Medulla oblongata (tissue), 1 donor: ENCODE results near the gene CTSC.

Experiments
- DNase-seq: peaks from one replicate; pipeline ENCODE4 v3.0.0-alpha.2; 2015; ENCODE audit errors: extremely low spot score

Gene CTSC

GRCh38 chr11:88317536-88317935, 20.0 kb downstream of the CTSC start:
- DNase-seq = no peak

DNA sequence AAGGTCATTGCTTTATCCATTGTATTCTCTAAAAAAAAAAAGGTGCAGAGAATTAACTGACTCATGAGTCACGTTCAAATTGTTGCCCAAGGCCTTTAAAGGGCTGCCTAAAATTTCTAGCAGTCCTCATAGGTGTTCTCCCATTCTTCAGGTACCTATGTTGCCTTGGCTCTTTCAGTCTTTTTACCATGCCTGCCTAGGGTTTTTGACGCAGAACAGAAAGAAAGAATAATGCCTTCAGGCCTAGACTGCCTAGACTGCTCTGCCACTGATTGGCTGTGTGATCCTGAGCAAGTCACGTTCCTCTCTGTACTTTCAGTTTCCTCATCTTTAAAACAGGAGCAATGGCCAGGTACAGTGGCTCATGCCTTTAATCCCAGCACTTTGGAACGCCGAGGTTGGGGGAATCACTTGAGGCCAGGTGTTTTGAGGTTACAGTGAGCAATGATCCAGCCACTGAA, 21.5 kb downstream of the CTSC start:
- no peak for DNase-seq

DNA sequence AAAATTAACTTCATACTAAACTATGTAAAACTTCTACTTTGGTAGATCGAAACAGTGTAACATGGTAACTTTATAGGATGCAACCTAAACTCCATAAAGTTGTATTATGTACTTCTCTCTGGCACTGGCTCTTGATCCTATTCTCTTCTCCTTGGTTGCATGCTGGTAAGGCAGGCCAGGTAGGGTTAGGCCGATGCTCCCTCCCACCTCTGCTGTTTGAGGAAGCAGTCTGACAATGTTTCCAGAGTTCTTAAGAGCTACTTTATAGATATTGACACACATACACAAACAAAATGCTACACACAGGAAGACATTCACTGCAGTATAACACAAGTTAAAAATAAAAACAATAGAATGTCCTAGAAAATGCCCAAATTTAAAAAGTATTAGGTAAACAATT, 22.5 kb downstream of the CTSC start:
- DNase-seq = no peak

DNA sequence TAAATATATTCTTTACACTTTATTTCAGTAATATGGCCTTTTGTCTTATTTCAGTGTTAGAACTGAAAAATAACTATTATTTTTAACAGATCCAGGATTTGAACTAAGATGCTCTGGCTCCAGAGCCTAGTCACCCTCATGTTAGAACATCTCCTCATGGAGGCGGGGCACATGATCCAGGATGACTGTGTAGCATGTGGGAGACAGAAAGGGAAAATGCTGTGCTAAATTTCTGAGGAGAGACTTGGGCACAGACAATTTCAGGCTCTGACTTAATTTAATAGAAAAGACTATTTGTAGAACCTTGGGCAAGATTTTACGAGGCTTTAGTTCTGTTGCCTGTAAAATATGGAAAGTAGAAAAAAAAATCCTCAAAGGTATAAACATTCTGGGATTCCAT, 24.1 kb downstream of the CTSC start:
- no peak for DNase-seq

GRCh38 chr11:88312628-88313027, 24.9 kb downstream of the CTSC start:
- DNase-seq = no peak

- DNase-seq = no peak
Measured at GRCh38 chr11:88310246-88310645, 27.3 kb downstream of the CTSC start.

DNA sequence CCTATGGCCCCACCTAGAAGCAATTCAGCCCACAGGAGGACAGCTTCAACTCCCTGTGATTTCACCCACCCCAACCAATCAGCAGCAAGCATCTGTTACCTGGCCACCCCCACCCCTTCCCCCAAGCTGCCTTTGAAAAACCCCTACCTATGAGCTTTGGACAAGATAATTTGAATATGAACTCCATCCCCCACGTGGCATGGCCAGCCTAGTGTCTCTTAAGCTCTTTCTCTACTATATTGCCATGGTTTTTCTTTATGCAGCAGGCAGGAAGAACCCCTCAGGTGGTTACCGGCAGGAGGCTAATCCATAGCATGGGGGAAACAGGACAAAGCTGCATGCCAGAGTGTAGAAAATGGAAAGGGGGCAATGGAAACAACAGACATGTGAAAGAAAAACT, 29.0 kb downstream of the CTSC start:
- DNase-seq = no peak

- no peak for DNase-seq
Measured at GRCh38 chr11:88307749-88308425, 29.6 kb downstream of the CTSC start.

DNA sequence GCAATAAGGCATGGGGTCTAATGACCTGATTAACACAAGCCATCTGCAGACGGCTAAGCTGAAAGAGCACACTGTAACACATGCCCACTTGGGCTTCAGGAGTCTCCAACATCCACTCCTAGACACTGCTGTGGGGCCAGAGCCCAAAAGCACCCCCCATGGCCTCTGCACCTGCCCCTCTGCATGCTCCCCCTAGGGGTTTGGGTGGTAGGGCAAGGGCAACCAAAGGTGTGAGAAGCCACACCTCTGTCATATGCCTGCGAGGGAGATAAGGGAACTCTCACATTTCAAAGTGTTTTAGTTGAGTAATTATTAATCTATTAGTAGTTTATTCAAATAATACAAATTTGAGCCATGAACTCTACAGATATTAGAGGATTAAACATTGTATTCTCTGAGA, 30.8 kb downstream of the CTSC start:
- no peak for DNase-seq

- DNase-seq = no peak
Measured at GRCh38 chr11:88305430-88305829, 32.1 kb downstream of the CTSC start.

DNA sequence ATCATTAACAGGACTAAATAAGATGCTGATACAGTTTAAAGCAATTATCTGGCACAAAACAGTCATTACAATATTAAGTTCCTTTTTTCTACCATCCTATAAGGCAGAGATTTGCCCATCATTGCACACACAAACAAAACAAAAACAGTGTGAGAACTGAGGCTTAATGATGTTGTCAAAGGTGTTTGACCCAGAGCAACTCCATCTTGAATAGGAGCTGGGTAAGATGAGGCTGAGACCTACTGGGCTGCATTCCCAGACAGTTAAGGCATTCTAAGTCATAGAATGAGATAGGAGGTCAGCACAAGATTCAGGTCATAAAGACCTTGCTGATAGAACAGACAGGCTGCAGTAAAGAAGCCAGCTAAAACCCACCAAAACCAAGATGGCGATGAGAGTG, 33.2 kb downstream of the CTSC start:
- no peak for DNase-seq

GRCh38 chr11:88303037-88303436, 34.5 kb downstream of the CTSC start:
- no peak for DNase-seq

- DNase-seq = no peak
Measured at GRCh38 chr11:88301488-88302140, 35.9 kb downstream of the CTSC start.

DNA sequence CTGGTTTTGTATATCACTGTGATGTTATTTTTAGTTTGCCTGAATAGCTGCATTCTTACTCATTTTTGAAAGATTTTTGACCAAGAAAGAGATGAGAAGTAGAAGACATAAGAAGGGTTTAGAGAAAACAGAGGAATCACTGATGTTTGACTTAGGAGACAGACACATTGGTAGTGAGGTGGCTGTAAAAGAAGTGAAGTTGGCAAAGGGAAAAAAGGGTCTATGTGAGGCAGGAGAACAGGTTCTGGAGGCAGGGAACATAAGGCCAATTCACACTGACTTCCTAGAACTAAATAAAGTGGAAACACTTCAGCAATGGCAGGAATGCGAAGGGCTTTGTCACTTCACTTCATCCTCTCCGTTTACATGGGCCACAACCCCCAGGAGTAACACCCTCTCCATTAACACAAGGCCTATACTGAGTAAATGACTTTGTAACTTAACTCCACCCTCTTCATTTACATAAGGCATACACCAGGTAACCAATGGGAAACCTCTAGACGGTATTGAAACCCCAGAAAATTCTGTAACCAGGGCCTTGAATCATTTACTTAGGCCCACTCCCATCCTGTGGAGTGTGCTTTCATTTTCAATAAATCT, 36.5 kb downstream of the CTSC start:
- DNase-seq = no peak

GRCh38 chr11:88297863-88298262, 39.7 kb downstream of the CTSC start:
- no peak for DNase-seq

DNA sequence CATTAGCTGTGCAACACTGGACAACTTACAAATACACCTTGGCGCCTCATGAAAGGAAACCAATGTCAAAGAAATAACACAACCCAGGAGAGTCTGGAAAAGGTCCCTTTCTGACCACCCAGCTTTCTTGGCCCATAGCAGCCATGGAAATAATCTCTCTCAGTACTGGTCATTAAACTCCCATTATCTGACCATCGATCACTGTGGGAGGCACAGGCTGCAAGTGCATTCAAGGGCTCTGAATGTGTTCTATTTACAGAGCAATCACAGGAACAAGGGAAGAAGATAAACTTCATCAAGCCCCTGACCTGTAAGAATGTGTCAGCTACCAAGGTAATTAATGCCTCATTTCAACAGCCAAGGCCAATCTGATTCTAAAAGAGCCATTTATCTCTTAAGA, 40.1 kb downstream of the CTSC start:
- no peak for DNase-seq

- DNase-seq = no peak
Measured at GRCh38 chr11:88295028-88295427, 42.5 kb downstream of the CTSC start.

GRCh38 chr11:88293931-88294330, 43.6 kb downstream of the CTSC start:
- no peak for DNase-seq

GRCh38 chr11:88292171-88292843, 45.2 kb downstream of the CTSC start:
- no peak for DNase-seq

DNA sequence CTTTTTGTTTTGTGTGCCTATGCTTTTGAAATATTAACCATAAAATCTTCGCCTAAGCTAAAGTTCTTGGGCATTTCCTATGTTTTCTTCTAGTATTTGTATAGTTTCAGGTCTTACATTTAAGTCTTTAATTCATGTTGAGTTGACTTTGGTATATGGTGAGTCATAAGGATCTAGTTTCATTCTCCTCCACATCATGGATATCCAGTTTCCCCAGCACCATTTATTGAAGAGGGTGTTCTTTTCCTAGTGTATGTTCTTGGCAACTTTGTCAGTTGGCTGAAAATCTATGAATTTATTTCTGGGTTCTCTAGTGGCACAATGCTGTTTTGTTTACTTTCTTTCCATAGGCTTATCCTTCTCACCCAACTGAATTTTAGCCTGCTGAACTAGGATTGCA, 49.0 kb downstream of the CTSC start:
- no peak for DNase-seq

DNA sequence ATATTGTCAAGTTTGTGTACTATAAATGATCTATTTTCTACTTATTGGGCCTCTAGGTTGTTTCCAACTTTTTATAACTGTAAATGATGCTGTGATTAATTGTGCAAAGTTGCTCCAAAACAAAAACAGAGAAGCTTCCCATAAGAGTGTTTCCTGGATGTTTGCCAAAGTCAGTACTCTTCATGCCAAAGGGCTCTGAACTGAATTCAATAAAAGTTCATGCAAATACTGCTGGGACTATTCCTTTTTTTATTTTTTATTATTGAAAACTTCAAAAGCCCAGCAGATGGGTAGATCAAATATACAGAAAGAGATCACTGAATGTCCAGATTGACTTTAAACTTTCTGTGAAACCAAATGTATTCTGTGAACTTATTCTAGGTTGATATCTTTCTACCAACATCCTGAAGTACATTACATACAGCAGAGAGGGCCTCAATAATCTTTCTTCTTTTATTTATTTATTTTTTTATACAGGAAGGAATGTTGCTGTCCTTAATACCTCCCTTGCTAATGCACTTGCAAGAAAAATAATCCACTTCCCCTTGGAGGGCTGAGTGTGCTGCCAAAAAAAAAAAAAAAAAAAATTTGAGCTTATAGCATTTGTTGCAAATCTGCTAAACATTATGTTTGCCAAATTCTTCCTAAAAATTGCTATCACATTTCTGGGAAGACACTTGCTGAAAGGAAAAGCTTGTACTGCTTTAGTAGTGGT, 53.0 kb downstream of the CTSC start:
- DNase-seq = no peak
